Natural killer cell (primary cell): ENCODE measurements around the gene DUSP7. TPM values are rescaled to one million over a fixed set of nuclear protein-coding genes. Genes with fewer than 3 reads are reported as not detected.
"Not testable (repeated sequence)": the region's sequence is repeated elsewhere in the genome, so short reads cannot be mapped to it uniquely, and the experiment has no call there.

ENCODE experiments used
- ATAC-seq, 3 donors: fragments of 150-1000 bp in 2 of 3; fragments of 200-7000 bp in 1 of 3; cut with Tn5 transposase; 1 replicate in 1 of 3; 2 replicates in 2 of 3; pipeline ENCODE4 v1.10.0; 2021; ENCODE audit warnings: mild to moderate bottlenecking in 2 of 3, moderate library complexity in 2 of 3
- DNase-seq, 2 donors: peaks; one replicate each; pipeline versions ENCODE4 v3.0.0 to v3.0.0-alpha.2; 2013 to 2021; ENCODE audit warnings: mixed read lengths in 1 of 2
- H3K27ac ChIP-seq: one replicate; pipeline ENCODE4 v1.5.1; 2013; ENCODE audit warnings: mild to moderate bottlenecking, low read length
- H3K27me3 ChIP-seq: one replicate; pipeline ENCODE4 v1.6.1; 2013; ENCODE audit warnings: low read length; ENCODE audit not compliant: control insufficient read depth, insufficient read depth
- H3K36me3 ChIP-seq: one replicate; pipeline ENCODE4 v1.6.1; 2013; ENCODE audit warnings: low read length; ENCODE audit not compliant: control insufficient read depth, insufficient read depth
- H3K4me1 ChIP-seq: one replicate; pipeline ENCODE4 v1.6.1; 2013; ENCODE audit warnings: low read length; ENCODE audit not compliant: control insufficient read depth, insufficient read depth
- H3K4me3 ChIP-seq: one replicate; pipeline ENCODE4 v1.5.1; 2013; ENCODE audit warnings: low read length
- H3K9me3 ChIP-seq: one replicate; pipeline ENCODE4 v1.6.1; 2013; ENCODE audit warnings: low read length; ENCODE audit not compliant: control insufficient read depth, insufficient read depth
- H3K27ac Mint-ChIP-seq, 2 donors: one replicate each; pipeline ENCODE4 v1.8.0; 2022; ENCODE audit warnings: mild to moderate bottlenecking in 2 of 2, mixed read lengths in 2 of 2, moderate library complexity in 1 of 2
- H3K27me3 Mint-ChIP-seq, 2 donors: one replicate each; pipeline ENCODE4 v1.8.0; 2022; ENCODE audit warnings: low read depth in 2 of 2, mixed read lengths in 2 of 2
- H3K36me3 Mint-ChIP-seq: one replicate; pipeline ENCODE4 v1.8.0; 2022; ENCODE audit warnings: mixed read lengths
- H3K4me1 Mint-ChIP-seq, 2 donors: one replicate each; pipeline ENCODE4 v1.8.0; 2022; ENCODE audit warnings: mixed read lengths in 2 of 2
- H3K4me3 Mint-ChIP-seq: one replicate; pipeline ENCODE4 v1.8.0; 2022; ENCODE audit warnings: mild to moderate bottlenecking, moderate library complexity, mixed read lengths
- H3K9me3 Mint-ChIP-seq, 2 donors: one replicate each; pipeline ENCODE4 v1.8.0; 2022; ENCODE audit warnings: mixed read lengths in 2 of 2
- CTCF ChIP-seq: fragments of 200-600 bp; IDR thresholded peaks from one replicate; pipeline ENCODE4 v1.8.0; 2022; ENCODE audit warnings: antibody characterized with exemption
- whole genome bisulfite sequencing: methylation state at CpG from one replicate; pipeline ENCODE4 v1.1.7; 2013; ENCODE audit warnings: missing lambda C conversion rate; ENCODE audit not compliant: insufficient coverage; 5-methylcytosine and 5-hydroxymethylcytosine counted together
- intact Hi-C: fragments of 100-400 bp; cut with micrococcal nuclease; formaldehyde crosslinking; loops from one replicate; pipeline ENCODE4 v1.14.2; 2022
- total RNA-seq, 4 donors: library from RNA; stranded (reverse); fragments of 120-200 nt in 1 of 4; gene quantifications; one replicate each; pipeline versions ENCODE4 v1.2.3 to v1.2.4, GENCODE V29; 2013 to 2022

Gene DUSP7
- total RNA-seq, 3 donors from 2014 or later (not counting 1 experiment from before 2014, with no cell fraction given), result 8.7 to 17.4 (median 11.6) TPM

GRCh38 chr3:52034212-52034611 lies 22.2 kb downstream of the DUSP7 start:
- H3K4me1 Mint-ChIP-seq, result no peaks in the 10 kb centered on the region
- H3K4me1 ChIP-seq, result no peaks in the 10 kb centered on the region
- intact Hi-C loops, result no loop called here
- no peak for DNase-seq
- no peaks in the 10 kb centered on the region for H3K36me3 ChIP-seq
- TF ChIP-seq CTCF, result no peak
- no peaks in the 10 kb centered on the region for H3K27me3 Mint-ChIP-seq
- no peaks in the 10 kb centered on the region for H3K27me3 ChIP-seq
- no peak overlapping the region for H3K27ac ChIP-seq
- no peaks in the 10 kb centered on the region for H3K36me3 Mint-ChIP-seq
- no peak for ATAC-seq
- no peak overlapping the region for H3K27ac Mint-ChIP-seq
- no peak overlapping the region for H3K4me3 Mint-ChIP-seq
- no peaks in the 10 kb centered on the region for H3K9me3 ChIP-seq
- 90% methylated on average over 5 of the region's 5 CpGs for WGBS
- H3K4me3 ChIP-seq, result no peak overlapping the region
- no peaks in the 10 kb centered on the region for H3K9me3 Mint-ChIP-seq

- not testable (repeated sequence) for H3K27ac Mint-ChIP-seq
These were observed 22.6 kb downstream of the DUSP7 start for GRCh38 chr3:52033748-52034147.

GRCh38 chr3:52032702-52033408 lies 23.5 kb downstream of the DUSP7 start:
- Histone ChIP-seq H3K4me1 (no peaks in the 10 kb centered on the region), H3K36me3 (no peaks in the 10 kb centered on the region), H3K27ac (no peak overlapping the region), H3K4me3 (no peak overlapping the region), H3K9me3 (no peaks in the 10 kb centered on the region), H3K27me3 (no peaks in the 10 kb centered on the region)
- H3K9me3 Mint-ChIP-seq, result no peaks in the 10 kb centered on the region
- ATAC-seq (no peak), DNase-seq (no peak)
- intact Hi-C loops, result no loop called here
- TF ChIP-seq CTCF, result no peak
- no peak overlapping the region for H3K4me3 Mint-ChIP-seq
- no peaks in the 10 kb centered on the region for H3K4me1 Mint-ChIP-seq
- no peaks in the 10 kb centered on the region for H3K27me3 Mint-ChIP-seq
- no peak overlapping the region for H3K27ac Mint-ChIP-seq
- no peaks in the 10 kb centered on the region for H3K36me3 Mint-ChIP-seq
- 91% methylated on average over 11 of the region's 11 CpGs for WGBS

More at GRCh38 chr3:52033748-52034147, 22.6 kb downstream of the DUSP7 start:
- H3K4me3 ChIP-seq, H3K27me3 ChIP-seq, H3K4me1 Mint-ChIP-seq, H3K9me3 ChIP-seq, H3K4me3 Mint-ChIP-seq, ATAC-seq, H3K4me1 ChIP-seq, H3K36me3 ChIP-seq, H3K27ac ChIP-seq, H3K9me3 Mint-ChIP-seq, DNase-seq, H3K27me3 Mint-ChIP-seq, H3K36me3 Mint-ChIP-seq, intact Hi-C loops: not testable (repeated sequence)
- WGBS, result 93% methylated on average over 6 of the region's 6 CpGs

- no peaks in the 10 kb centered on the region for H3K27me3 Mint-ChIP-seq
- H3K9me3 ChIP-seq, result no peaks in the 10 kb centered on the region
- no peaks in the 10 kb centered on the region for H3K9me3 Mint-ChIP-seq
- no peak for TF ChIP-seq CTCF
- no peak overlapping the region for H3K27ac ChIP-seq
- no peaks in the 10 kb centered on the region for H3K4me1 Mint-ChIP-seq
- no peaks in the 10 kb centered on the region for H3K27me3 ChIP-seq
- no peaks in the 10 kb centered on the region for H3K36me3 Mint-ChIP-seq
- H3K4me3 Mint-ChIP-seq, result no peak overlapping the region
- no peaks in the 10 kb centered on the region for H3K4me1 ChIP-seq
- intact Hi-C loops, result no loop called here
- no peak overlapping the region for H3K4me3 ChIP-seq
- ATAC-seq, result no peak
- H3K27ac Mint-ChIP-seq, result no peak overlapping the region
- no peak for DNase-seq
- WGBS, result 91% methylated on average over 10 of the region's 10 CpGs
- no peaks in the 10 kb centered on the region for H3K36me3 ChIP-seq
These were observed 24.5 kb downstream of the DUSP7 start for GRCh38 chr3:52031896-52032295.
